Neural cell (in vitro differentiated cells): ENCODE measurements around the gene ANKRD6.

Experiments used
- CTCF ChIP-seq: fragments of 450-650 bp; IDR thresholded peaks from 2 replicates; pipeline ENCODE4 v1.5.1; 2014; ENCODE audit warnings: antibody characterized with exemption, mild to moderate bottlenecking, moderate library complexity; ENCODE audit not compliant: poor library complexity, severe bottlenecking
- EZH2 ChIP-seq: fragments of 200-600, 300-800 bp; shearing (Covaris generic), sonication (generic); IDR thresholded peaks from 2 replicates; pipeline ENCODE4 v1.6.1; 2014; ENCODE audit warnings: antibody characterized with exemption, low read length, borderline replicate concordance, mild to moderate bottlenecking; ENCODE audit not compliant: insufficient read depth, poor library complexity, severe bottlenecking
- POLR2AphosphoS5 ChIP-seq: IDR thresholded peaks from 2 replicates; pipeline ENCODE4 v1.6.1; 2012
- REST ChIP-seq: IDR thresholded peaks from 2 replicates; pipeline ENCODE4 v1.6.1; 2012; ENCODE audit warnings: borderline replicate concordance

- no peak for TF ChIP-seq CTCF
- TF ChIP-seq EZH2: no peak
- TF ChIP-seq REST: no peak
- no peak for TF ChIP-seq POLR2AphosphoS5
Observed at GRCh38 chr6:89386917-89387491, 45.9 kb upstream of the ANKRD6 start.
